NCI-H748 treated with DMSO at 0.1 percent for 48 hours (cell line): Measurements from ENCODE around the gene PNMA8A.
A peak's percentile ranks its signal among the peaks of the same experiment; 100 is the strongest.

Experiments
- DNase-seq: peaks from one replicate; lab custom pipeline; 2025; lab: John Stamatoyannopoulos, UW

The PNMA8A gene

GRCh38 chr19:46427518-46428045 is 43.8 kb downstream of the PNMA8A start:
- no peak for DNase-seq

GRCh38 chr19:46426506-46427162 is 44.7 kb downstream of the PNMA8A start:
- peak; percentile 83 for DNase-seq

- DNase-seq, result no peak
Measured at GRCh38 chr19:46426035-46426505, 45.3 kb downstream of the PNMA8A start.

- DNase-seq, result no peak
Measured at GRCh38 chr19:46423188-46423587, 48.2 kb downstream of the PNMA8A start.

GRCh38 chr19:46422344-46422743 is 49.0 kb downstream of the PNMA8A start:
- DNase-seq, result no peak

- DNase-seq, result no peak
Measured at GRCh38 chr19:46420056-46420455, 51.3 kb downstream of the PNMA8A start.
